ENCODE measurements around the gene MFSD1.

- TF ChIP-seq TAF1 (IDR thresholded peaks at IDR 0.05; ENCODE audit: borderline replicate concordance, insufficient read depth, low read length) (no peak), SIN3A (IDR thresholded peaks at IDR 0.05; ENCODE audit: borderline replicate concordance, insufficient read depth, low read length) (no peak), POLR2AphosphoS5 (IDR thresholded peaks at IDR 0.05; ENCODE audit: low read depth, low read length) (no peak)
Measured at GRCh38 chr3:158788446-158788845, 13.4 kb upstream of the MFSD1 start.
